ENCODE results near the gene SLX4IP.

DNA sequence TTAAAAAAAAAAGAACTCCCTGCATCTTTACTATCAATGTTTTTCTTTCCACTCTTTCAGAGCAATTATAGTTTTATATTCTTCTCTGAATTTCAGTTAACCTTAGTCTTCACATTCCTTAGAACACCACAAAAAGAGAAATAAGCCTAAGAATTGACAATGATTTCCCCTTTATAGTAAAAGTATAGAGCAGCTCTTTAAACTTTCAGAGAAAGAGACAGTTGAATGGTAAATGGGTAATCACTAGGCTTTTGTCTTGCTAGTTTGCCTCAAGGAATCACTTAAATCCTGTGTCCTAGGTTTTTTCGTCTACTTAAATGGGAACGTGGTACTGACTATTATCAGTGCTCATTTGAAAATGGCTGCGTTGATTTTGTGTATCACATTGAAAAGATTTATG is 31.8 kb downstream of the SLX4IP start:
- TF ChIP-seq POLR2A (IDR thresholded peaks at IDR 0.05) (no peak), POLR2AphosphoS5 (IDR thresholded peaks at IDR 0.05) (no peak)
